HepG2 (cell line): Measurements from ENCODE around the gene CIDEA. TPM values are rescaled to one million over a fixed set of nuclear protein-coding genes. Genes with fewer than 3 reads are reported as not detected.

Source experiments
- ADNP ChIP-seq: sonication (generic); formaldehyde crosslinking; IDR thresholded peaks from 2 replicates; pipeline ENCODE4 v1.4.0; 2020; ENCODE audit warnings: missing genetic modification reagents
- ARNT2 ChIP-seq: sonication (generic); formaldehyde crosslinking; IDR thresholded peaks from 2 replicates; pipeline ENCODE4 v1.8.0; 2022; ENCODE audit warnings: mild to moderate bottlenecking, low read depth, missing genetic modification reagents, moderate library complexity
- CBX1 ChIP-seq: IDR thresholded peaks from one replicate; pipeline ENCODE4 v1.6.1; 2016; ENCODE audit warnings: antibody characterized with exemption, low read depth
- DMTF1 ChIP-seq: sonication (generic); formaldehyde crosslinking; IDR thresholded peaks from 2 replicates; pipeline ENCODE4 v1.4.0; 2020; ENCODE audit warnings: mild to moderate bottlenecking, missing genetic modification reagents
- HMGA1 ChIP-seq: sonication (generic); formaldehyde crosslinking; conservative IDR thresholded peaks from 2 replicates; pipeline ENCODE4 v1.4.0; 2020; ENCODE audit warnings: missing genetic modification reagents
- KDM3A ChIP-seq: IDR thresholded peaks from 2 replicates; pipeline ENCODE4 v1.6.1; 2018; ENCODE audit warnings: low read depth, missing compliant biosample characterization
- LBX2 ChIP-seq: sonication (generic); formaldehyde crosslinking; IDR thresholded peaks from 2 replicates; pipeline ENCODE4 v1.5.0; 2020; ENCODE audit warnings: missing genetic modification reagents, mild to moderate bottlenecking, borderline replicate concordance
- NFYC ChIP-seq: IDR thresholded peaks from 2 replicates; pipeline ENCODE4 v1.6.1; 2016; ENCODE audit warnings: missing genetic modification reagents, missing compliant biosample characterization
- NRL ChIP-seq: sonication (generic); formaldehyde crosslinking; IDR thresholded peaks from 2 replicates; pipeline ENCODE4 v1.5.0; 2020; ENCODE audit warnings: missing genetic modification reagents, mild to moderate bottlenecking, moderate library complexity, borderline replicate concordance
- PHF8 ChIP-seq: sonication (generic); formaldehyde crosslinking; IDR thresholded peaks from 2 replicates; pipeline ENCODE4 v1.5.0; 2020; ENCODE audit warnings: missing genetic modification reagents
- SAFB2 ChIP-seq: sonication (generic); formaldehyde crosslinking; IDR thresholded peaks from 2 replicates; pipeline ENCODE4 v1.5.1; 2020; ENCODE audit warnings: missing genetic modification reagents, low read depth, mild to moderate bottlenecking, borderline replicate concordance
- SALL1 ChIP-seq: sonication (generic); formaldehyde crosslinking; IDR thresholded peaks from 2 replicates; pipeline ENCODE4 v1.8.0; 2022; ENCODE audit warnings: mild to moderate bottlenecking, missing genetic modification reagents
- SRSF1 ChIP-seq: fragments of 200-400 bp; formaldehyde crosslinking; optimal IDR thresholded peaks from 2 replicates; pipeline ENCODE3; 2017; ENCODE audit warnings: mild to moderate bottlenecking, low read depth, low read length, moderate library complexity
- TFDP2 ChIP-seq: sonication (generic); formaldehyde crosslinking; IDR thresholded peaks from 2 replicates; pipeline ENCODE4 v1.4.0; 2020; ENCODE audit warnings: missing genetic modification reagents
- TGIF2 ChIP-seq: IDR thresholded peaks from 2 replicates; pipeline ENCODE4 v1.6.1; 2016; ENCODE audit warnings: control low read depth, missing compliant biosample characterization
- ZFP90 ChIP-seq: sonication (generic); formaldehyde crosslinking; IDR thresholded peaks from 2 replicates; pipeline ENCODE4 v1.8.0; 2022; ENCODE audit warnings: missing genetic modification reagents, mild to moderate bottlenecking, inconsistent platforms, borderline replicate concordance
- ZNF121 ChIP-seq: sonication (generic); formaldehyde crosslinking; IDR thresholded peaks from 2 replicates; pipeline ENCODE4 v1.5.0; 2020; ENCODE audit warnings: mild to moderate bottlenecking, missing genetic modification reagents
- ZNF207 ChIP-seq: fragments of 450-650 bp; IDR thresholded peaks from 2 replicates; pipeline ENCODE4 v1.6.1; 2016; ENCODE audit warnings: antibody characterized with exemption, borderline replicate concordance
- ZNF263 ChIP-seq: sonication (generic); formaldehyde crosslinking; IDR thresholded peaks from 2 replicates; pipeline ENCODE4 v1.4.0; 2020; ENCODE audit warnings: missing genetic modification reagents
- ZNF3 ChIP-seq: IDR thresholded peaks from 2 replicates; pipeline ENCODE4 v1.7.0; 2017; ENCODE audit warnings: inconsistent platforms
- ZNF34 ChIP-seq: sonication (generic); formaldehyde crosslinking; IDR thresholded peaks from 2 replicates; pipeline ENCODE4 v1.4.0; 2020; ENCODE audit warnings: mild to moderate bottlenecking, missing genetic modification reagents, borderline replicate concordance
- ZNF687 ChIP-seq: sonication (generic); formaldehyde crosslinking; IDR thresholded peaks from 2 replicates; pipeline ENCODE4 v1.5.1; 2020; ENCODE audit warnings: mild to moderate bottlenecking, missing genetic modification reagents, moderate library complexity
- polyA plus RNA-seq, 8 experiments: library from polyadenylated mRNA; depleted of rRNA in 3 of 8; stranded (reverse) in 7 of 8; unstranded in 1 of 8; fragments of >200 nt; fragmentation: Illumina TruSeq in 4 of 8; extraction: Trizol in 4 of 8; gene quantifications; 2 replicates each; pipeline versions ENCODE4 v1.2.1 to v1.2.3, GENCODE V29; 2011 to 2016; ENCODE audit warnings: low read depth in 4 of 8, missing spikeins in 1 of 8, mixed read lengths in 1 of 8; ENCODE audit not compliant: insufficient read depth in 1 of 8
- total RNA-seq, 5 experiments: library from RNA; depleted of rRNA; stranded (reverse); fragments of >200 nt; fragmentation: Illumina TruSeq; extraction: Trizol; gene quantifications; 2 replicates each; pipeline ENCODE4 v1.2.3, GENCODE V29; 2016; ENCODE audit warnings: low read depth in 1 of 5

The CIDEA gene
- total and polyA plus RNA-seq, 2 of the 13 experiments (the other 11 are each of a cell fraction or from before 2014, with no cell fraction given), result not detected

- TF ChIP-seq DMTF1 (CRISPR knock-in tag) (no peak), PHF8 (CRISPR knock-in tag) (peak; percentile 40), NRL (CRISPR knock-in tag) (no peak; the same call in 1 of the 2 replicates), ZNF121 (peak; percentile 73; the same call in 1 of the 2 replicates), LBX2 (CRISPR knock-in tag) (0 out of 2 replicates have a peak, but pooled peaks have one; percentile 46), ARNT2 (CRISPR knock-in tag) (no peak), NFYC (CRISPR knock-in tag) (no peak), ZNF263 (CRISPR knock-in tag) (peak; percentile 96), TFDP2 (peak; percentile 41; the same call in 1 of the 2 replicates), SALL1 (CRISPR knock-in tag) (peak; percentile 56; the same call in 1 of the 2 replicates), SAFB2 (CRISPR knock-in tag) (no peak), ZNF34 (CRISPR knock-in tag) (no peak), ZNF207 (no peak), TGIF2 (CRISPR knock-in tag) (no peak), CBX1 (peak; percentile 49), HMGA1 (no peak), ZNF687 (CRISPR knock-in tag) (peak; percentile 89), ZFP90 (CRISPR knock-in tag) (peak; percentile 19; the same call in 1 of the 2 replicates), ADNP (no peak), KDM3A (CRISPR knock-in tag) (no peak), ZNF3 (CRISPR knock-in tag) (no peak), SRSF1 (no peak)
Measured at GRCh38 chr18:12278741-12279682, 24.9 kb downstream of the CIDEA start (continued).
